Omental fat pad (tissue), 4 donors: ENCODE measurements around the gene NAA15. TPM values are rescaled to one million over a fixed set of nuclear protein-coding genes. Genes with fewer than 3 reads are reported as not detected.
"Not testable (repeated sequence)": the region's sequence is repeated elsewhere in the genome, so short reads cannot be mapped to it uniquely, and the experiment has no call there.

ENCODE experiments used
- ATAC-seq: fragments of 150-250 bp; one replicate; pipeline ENCODE4 v1.9.1; 2016; ENCODE audit warnings: mild to moderate bottlenecking, moderate library complexity; ENCODE audit not compliant: low FRiP score
- DNase-seq: peaks from one replicate; pipeline ENCODE4 v3.0.0-alpha.2; 2019; ENCODE audit warnings: low spot score
- total RNA-seq, 4 donors: library from RNA; depleted of rRNA; stranded (reverse); fragments of >200 nt; gene quantifications; one replicate each; pipeline ENCODE4 v1.1.0, GENCODE V29; 2016
- TF ChIP-seq, protein P1 (sequence below), 3 donors: fragments of 450-650 bp; IDR thresholded peaks; one replicate each; pipeline ENCODE4 v1.5.1; 2016 to 2017; ENCODE audit warnings: antibody characterized with exemption in 3 of 3, mild to moderate bottlenecking in 3 of 3, moderate library complexity in 2 of 3

Gene NAA15
- total RNA-seq, 4 donors from 2014 or later: 25.7 to 70.9 (median 32.0) TPM

DNA sequence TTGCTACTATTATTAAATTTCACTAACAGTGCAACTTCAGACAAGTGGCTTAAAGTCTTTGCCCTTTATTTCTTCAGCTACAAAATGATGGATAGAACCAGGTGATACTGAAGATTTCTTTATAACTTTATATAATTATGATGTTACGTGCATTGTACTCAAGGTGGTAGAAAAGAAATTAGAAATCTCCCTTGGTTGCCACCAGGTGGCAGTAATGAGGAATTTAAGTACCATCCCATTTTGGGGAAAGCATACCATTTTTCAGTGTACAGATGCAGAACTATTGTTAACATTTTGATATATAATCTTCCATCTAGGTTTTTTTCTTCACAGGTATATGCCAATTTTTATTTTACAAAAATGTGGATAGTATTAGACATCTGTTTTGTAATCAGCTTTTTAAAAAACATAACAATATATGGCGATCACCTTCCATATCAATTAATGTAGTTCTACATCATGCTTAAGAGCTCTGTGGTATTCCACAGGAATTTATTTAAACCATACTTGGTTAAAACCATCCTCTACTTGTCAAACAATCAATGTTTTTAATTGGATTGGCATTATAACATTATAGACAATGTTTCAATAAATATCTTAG, 114.9 kb downstream of the NAA15 start:
- no peak for DNase-seq
- TF ChIP-seq, protein P1, sequence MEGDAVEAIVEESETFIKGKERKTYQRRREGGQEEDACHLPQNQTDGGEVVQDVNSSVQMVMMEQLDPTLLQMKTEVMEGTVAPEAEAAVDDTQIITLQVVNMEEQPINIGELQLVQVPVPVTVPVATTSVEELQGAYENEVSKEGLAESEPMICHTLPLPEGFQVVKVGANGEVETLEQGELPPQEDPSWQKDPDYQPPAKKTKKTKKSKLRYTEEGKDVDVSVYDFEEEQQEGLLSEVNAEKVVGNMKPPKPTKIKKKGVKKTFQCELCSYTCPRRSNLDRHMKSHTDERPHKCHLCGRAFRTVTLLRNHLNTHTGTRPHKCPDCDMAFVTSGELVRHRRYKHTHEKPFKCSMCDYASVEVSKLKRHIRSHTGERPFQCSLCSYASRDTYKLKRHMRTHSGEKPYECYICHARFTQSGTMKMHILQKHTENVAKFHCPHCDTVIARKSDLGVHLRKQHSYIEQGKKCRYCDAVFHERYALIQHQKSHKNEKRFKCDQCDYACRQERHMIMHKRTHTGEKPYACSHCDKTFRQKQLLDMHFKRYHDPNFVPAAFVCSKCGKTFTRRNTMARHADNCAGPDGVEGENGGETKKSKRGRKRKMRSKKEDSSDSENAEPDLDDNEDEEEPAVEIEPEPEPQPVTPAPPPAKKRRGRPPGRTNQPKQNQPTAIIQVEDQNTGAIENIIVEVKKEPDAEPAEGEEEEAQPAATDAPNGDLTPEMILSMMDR (IDR thresholded peaks at IDR 0.05): no peak
- ATAC-seq: no peak

DNA sequence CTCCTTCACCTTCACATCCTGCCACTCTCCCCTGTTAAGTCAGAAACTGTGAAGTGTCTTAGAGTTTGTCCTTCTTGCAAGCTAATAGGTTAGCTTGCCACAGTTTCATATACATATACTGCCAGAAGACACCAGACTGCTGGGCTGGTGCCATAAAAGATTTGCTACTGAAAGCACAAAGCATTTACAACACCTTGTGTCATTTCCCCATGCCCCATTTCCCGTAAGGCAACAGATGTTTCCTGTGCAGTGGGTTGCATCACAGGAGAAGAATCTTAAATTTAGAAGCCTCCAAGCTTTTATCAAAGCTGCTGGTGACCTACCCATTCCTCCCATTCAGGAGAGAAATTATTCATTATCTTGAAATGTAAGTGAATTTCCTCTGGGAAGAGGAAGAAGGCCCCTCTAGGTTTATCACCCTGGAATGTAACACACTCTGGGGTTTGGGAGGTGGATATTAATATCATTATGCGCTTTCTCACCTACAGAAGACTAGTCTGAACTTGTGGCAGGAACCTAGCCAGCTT, 118.1 kb downstream of the NAA15 start:
- peak; percentile 80 for ATAC-seq
- TF ChIP-seq, protein P1 (IDR thresholded peaks at IDR 0.05): no peak
- DNase-seq: peak; percentile 46

DNA sequence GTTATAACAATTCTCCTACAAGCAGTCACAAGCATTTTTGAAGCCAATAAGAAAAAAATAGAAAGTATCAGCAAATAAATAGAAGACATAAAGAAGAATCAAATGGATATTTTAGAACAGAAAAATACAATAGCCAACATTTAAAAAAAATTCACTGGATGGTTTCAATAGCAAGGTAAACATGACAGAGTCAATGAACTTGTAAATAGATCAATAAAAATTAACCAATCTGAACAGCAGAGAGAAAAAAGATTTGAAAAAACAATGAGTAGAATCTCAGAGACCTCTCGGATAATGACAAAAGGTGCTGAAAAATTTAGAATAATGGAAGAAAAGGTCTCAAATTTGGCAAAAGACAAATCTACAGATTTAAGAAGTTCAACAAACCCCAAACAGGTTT, 119.3 kb downstream of the NAA15 start:
- TF ChIP-seq, protein P1 (IDR thresholded peaks at IDR 0.05): no peak
- DNase-seq: no peak
- ATAC-seq: no peak

DNA sequence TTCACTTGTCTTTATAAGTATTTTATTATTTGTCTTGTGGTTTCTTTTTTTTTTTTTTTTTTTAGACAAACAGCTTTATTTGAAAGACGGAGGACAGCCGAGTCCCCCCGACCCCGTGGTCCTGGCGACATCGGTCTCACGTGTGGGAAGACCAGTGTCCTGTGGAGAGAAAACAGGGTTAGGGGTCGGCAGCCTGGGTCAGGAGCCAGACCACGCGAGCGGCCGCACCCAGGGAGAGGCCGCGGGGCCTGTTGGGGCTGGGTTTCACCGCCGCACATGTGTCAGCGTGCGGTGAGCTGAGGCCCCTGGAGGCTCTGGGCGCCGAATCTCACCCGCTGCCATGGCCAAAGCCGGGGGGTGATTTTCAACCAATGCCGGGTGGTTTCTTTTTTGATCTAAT, 134.8 kb downstream of the NAA15 start:
- no peak for ATAC-seq
- TF ChIP-seq, protein P1 (IDR thresholded peaks at IDR 0.05): no peak
- no peak for DNase-seq

DNA sequence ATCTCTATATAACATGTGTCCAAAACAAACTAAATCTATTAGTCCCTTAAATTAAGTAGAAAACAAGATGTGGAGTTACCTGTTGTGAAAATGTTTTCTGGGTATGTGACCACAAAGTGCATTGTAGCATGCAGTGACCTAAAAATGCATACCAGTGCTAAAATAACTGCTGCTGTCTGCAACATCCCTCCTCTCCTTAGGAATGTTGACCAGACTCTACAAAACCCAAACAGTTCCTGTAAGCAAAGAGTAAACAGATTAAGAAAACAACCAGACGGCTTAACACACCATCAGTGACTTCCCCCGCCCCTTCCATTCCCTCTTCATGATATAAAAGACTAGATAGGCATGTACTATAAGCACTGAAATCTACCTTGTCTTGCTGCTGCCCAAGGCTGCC, 136.8 kb downstream of the NAA15 start:
- TF ChIP-seq, protein P1 (IDR thresholded peaks at IDR 0.05): no peak
- DNase-seq (no peak), ATAC-seq (no peak)

DNA sequence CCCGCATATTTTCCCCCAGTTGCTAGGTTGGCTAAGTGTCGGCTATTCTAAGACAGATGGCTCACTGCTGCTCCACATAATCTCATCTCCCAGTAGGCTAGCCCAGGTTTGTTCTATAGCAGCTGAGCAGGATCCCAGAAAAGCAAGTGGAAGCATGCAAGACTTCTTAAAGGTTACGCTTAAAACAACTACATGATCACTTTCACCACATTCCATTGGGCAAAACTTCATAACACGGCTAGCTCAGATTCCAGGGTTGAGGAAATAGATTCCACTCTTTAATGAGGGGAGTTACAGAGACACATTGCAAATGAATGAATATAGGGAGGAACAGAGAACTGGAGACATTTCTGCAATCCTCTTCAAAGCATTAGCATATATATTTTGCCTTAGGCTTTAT, 139.7 kb downstream of the NAA15 start:
- TF ChIP-seq, protein P1 (IDR thresholded peaks at IDR 0.05): no peak
- ATAC-seq (no peak), DNase-seq (no peak)

DNA sequence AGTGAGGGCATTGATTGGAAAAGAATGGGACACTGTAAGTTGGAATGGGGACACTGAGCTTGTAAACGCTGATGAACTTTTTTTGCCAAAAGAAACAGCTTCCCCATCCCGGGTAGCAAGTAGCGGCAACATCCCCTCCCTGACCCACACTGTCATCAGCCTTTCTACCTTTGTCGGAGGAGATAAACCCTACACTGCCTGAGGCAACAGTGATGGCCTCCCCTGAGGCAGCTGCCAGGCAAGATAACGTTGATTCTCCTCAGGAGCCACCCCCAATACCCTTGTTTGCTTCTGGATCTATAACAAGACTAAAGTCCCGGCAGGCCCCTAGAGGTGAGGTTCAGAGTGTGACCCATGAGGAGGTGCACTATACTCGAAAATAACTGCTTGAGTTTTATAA, 142.4 kb downstream of the NAA15 start:
- TF ChIP-seq, protein P1 (IDR thresholded peaks at IDR 0.05): no peak
- ATAC-seq: no peak
- no peak for DNase-seq

DNA sequence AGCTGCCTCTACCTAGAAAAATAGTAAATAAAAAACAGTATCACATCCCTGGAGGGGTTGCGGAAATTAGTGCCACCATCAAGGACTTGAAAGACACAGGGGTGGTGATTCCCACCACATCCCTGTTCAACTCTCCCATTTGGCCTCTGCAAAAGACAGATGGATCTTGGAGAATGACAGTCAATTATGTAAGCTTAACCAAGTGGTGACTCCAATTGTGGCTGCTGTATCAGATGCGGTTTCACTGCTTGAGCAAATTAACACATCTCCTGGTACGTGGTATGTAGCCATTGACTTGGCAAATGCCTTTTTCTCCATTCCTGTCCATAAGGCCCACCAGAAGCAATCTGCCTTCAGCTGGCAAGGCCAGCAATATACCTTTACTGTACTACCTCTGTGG, 143.6 kb downstream of the NAA15 start:
- DNase-seq, ATAC-seq: not testable (repeated sequence)

DNA sequence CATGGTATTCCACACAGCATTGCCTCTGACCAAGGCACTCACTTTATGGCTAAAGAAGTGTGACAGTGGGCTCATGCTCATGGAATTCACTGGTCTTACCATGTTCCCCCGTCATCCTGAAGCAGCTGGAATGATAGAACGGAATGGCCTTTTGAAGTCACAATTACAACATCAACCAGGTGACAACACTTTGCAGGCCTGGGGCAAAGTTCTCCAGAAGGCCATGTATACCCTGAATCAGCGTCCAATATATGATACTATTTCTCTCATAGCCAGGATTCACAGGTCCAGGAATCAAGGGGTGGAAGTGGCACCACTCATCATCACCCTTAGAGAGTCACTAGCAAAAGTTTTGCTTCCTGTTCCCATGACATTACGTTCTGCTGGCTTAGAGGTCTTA, 145.8 kb downstream of the NAA15 start:
- not testable (repeated sequence) for ATAC-seq, DNase-seq
